HUES48 (cell line): ENCODE data around the gene NKD2.
"Not testable (repeated sequence)": the region's sequence is repeated elsewhere in the genome, so short reads cannot be mapped to it uniquely, and the experiment has no call there.

ENCODE experiments used
- H3K27ac ChIP-seq: one replicate; pipeline ENCODE4 v1.7.0; 2013; ENCODE audit warnings: low read depth, low read length, inconsistent platforms
- H3K27me3 ChIP-seq: 2 replicates; pipeline ENCODE4 v1.6.1; 2013; ENCODE audit warnings: mild to moderate bottlenecking, low read length; ENCODE audit not compliant: control insufficient read depth, insufficient read depth
- H3K36me3 ChIP-seq: 2 replicates; pipeline ENCODE4 v1.6.1; 2013; ENCODE audit warnings: low read length; ENCODE audit not compliant: control insufficient read depth, insufficient read depth
- H3K4me1 ChIP-seq: 2 replicates; pipeline ENCODE4 v1.6.1; 2013; ENCODE audit warnings: mild to moderate bottlenecking, low read length; ENCODE audit not compliant: control insufficient read depth, insufficient read depth
- H3K4me3 ChIP-seq: 2 replicates; pipeline ENCODE4 v1.5.1; 2013; ENCODE audit warnings: mild to moderate bottlenecking, low read depth, low read length
- H3K9ac ChIP-seq: 2 replicates; pipeline ENCODE4 v1.6.1; 2013; ENCODE audit warnings: mild to moderate bottlenecking, low read depth, low read length, moderate library complexity
- H3K9me3 ChIP-seq: 2 replicates; pipeline ENCODE4 v1.6.1; 2013; ENCODE audit warnings: low read length; ENCODE audit not compliant: control insufficient read depth, insufficient read depth

Gene NKD2

DNA sequence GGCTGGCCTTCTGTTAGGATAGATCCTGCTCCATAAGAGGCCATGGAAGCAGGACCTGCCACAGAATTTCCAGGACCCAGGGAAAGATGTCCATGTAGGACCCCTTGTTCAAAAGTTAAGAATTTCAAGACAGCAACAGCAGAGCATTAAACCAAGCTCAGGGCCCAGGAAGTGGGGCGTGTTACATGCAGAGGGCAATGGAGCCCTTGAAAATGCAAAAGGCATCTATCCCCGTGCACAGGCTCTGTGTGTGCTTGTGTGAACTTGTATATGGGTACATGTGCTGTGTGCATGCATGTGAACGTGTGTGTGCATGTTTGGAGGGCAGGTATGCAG lies 14.4 kb upstream of the NKD2 start:
- Histone ChIP-seq H3K9ac (no peak overlapping the region), H3K36me3 (no peaks in the 10 kb centered on the region), H3K27ac (no peak overlapping the region), H3K4me1 (peaks cover 6% of the 10 kb centered on the region; the same call in 1 of the 2 replicates), H3K27me3 (no peaks in the 10 kb centered on the region), H3K9me3 (no peaks in the 10 kb centered on the region), H3K4me3 (no peak overlapping the region)

DNA sequence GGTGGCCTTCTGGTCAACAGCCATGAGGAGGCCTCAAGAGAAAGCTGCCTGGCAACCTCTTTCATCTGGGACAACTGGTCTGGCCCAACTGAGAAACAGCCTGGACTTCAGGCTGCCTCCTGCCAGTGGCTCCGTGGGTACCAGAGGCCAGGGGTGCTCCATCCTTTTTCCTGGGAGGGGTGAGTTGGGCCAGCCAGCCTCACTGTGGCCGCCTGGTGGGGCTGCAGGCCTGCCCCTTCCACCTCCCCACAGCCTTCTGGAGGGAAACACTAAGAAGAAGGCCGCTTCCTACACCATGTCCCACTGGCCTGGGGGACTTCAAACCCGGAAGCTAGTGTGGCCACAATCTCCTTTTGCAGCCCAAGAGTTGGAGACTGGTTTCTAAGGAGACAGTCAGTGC lies 13.8 kb upstream of the NKD2 start:
- H3K36me3 ChIP-seq: no peaks in the 10 kb centered on the region
- H3K4me3 ChIP-seq: no peak overlapping the region
- no peak overlapping the region for H3K9ac ChIP-seq
- H3K4me1 ChIP-seq: peaks cover 6% of the 10 kb centered on the region; the same call in 1 of the 2 replicates
- no peaks in the 10 kb centered on the region for H3K9me3 ChIP-seq
- H3K27ac ChIP-seq: no peak overlapping the region
- no peaks in the 10 kb centered on the region for H3K27me3 ChIP-seq

DNA sequence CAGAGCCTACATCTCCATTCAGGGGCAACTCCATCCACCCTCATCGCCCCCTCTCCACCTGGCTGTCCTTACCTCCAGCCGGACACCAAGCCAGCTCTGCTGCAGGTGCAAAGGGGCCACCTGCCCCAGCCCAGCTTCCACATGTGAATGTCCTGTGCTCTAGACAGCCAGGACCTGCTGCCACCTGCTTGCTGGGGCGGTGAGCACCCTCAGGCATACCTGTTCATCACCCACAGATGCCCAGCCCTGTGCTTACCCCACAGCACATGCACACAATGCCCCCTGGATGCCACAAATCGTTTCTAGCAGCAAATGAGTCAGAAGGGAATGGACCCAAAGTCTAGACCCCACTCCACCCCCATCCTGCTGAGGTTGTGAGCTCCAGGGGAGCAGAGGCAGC lies 13.3 kb upstream of the NKD2 start:
- Histone ChIP-seq H3K4me1 (peaks cover 3% of the 10 kb centered on the region; the same call in 1 of the 2 replicates), H3K36me3 (no peaks in the 10 kb centered on the region), H3K27ac (no peak overlapping the region), H3K27me3 (no peaks in the 10 kb centered on the region), H3K9me3 (no peaks in the 10 kb centered on the region), H3K4me3 (no peak overlapping the region), H3K9ac (no peak overlapping the region)

DNA sequence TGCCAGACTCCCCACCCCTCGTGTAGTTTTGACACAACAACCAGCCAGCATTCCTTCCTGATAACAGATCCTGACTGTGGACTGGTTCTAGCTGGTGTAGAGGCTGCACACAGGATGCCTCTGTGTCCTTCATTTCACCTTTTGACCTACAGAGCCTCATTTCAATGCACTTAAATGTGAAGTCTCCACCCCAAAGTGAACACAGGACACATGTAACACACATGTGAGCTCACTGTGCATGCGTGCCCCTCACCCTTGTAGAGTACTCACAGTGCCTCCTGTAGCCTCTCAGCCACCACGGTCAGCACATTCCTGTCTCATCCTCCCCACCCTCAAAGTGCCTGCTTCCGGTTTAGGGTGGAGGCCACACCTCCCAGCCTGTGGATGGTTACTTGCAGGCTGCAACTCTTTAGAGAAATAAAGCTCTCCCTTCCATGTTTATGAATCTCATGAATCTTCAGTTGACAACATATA lies 11.6 kb upstream of the NKD2 start:
- H3K27ac ChIP-seq: no peak overlapping the region
- no peak overlapping the region for H3K4me3 ChIP-seq
- no peak overlapping the region for H3K9ac ChIP-seq
- no peaks in the 10 kb centered on the region for H3K27me3 ChIP-seq
- H3K36me3 ChIP-seq: no peaks in the 10 kb centered on the region
- no peaks in the 10 kb centered on the region for H3K9me3 ChIP-seq
- peaks cover 3% of the 10 kb centered on the region; the same call in 1 of the 2 replicates for H3K4me1 ChIP-seq

DNA sequence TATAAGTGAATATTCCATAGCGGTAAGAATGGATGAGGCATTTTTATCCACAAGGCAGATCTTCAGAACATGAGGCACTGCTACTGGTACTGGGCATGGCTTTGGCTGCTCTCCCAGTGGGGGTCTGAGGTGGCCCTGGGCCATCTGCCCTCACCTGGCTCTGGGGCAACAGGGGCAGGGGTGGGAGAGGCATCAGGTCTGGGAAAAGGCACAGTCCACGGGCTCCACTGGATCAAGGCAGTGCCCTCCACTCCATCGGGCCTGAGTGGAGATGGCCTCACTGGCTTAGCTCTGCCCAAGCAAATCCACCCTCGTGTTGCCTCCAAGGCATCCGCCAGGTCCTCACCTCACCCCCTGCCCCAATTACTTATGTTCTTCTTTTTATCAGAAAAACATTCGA lies 10.9 kb upstream of the NKD2 start:
- Histone ChIP-seq H3K4me1 (peaks cover 3% of the 10 kb centered on the region; the same call in 1 of the 2 replicates), H3K4me3 (no peak overlapping the region), H3K27ac (no peak overlapping the region), H3K27me3 (no peaks in the 10 kb centered on the region), H3K9ac (no peak overlapping the region), H3K9me3 (no peaks in the 10 kb centered on the region), H3K36me3 (no peaks in the 10 kb centered on the region)

DNA sequence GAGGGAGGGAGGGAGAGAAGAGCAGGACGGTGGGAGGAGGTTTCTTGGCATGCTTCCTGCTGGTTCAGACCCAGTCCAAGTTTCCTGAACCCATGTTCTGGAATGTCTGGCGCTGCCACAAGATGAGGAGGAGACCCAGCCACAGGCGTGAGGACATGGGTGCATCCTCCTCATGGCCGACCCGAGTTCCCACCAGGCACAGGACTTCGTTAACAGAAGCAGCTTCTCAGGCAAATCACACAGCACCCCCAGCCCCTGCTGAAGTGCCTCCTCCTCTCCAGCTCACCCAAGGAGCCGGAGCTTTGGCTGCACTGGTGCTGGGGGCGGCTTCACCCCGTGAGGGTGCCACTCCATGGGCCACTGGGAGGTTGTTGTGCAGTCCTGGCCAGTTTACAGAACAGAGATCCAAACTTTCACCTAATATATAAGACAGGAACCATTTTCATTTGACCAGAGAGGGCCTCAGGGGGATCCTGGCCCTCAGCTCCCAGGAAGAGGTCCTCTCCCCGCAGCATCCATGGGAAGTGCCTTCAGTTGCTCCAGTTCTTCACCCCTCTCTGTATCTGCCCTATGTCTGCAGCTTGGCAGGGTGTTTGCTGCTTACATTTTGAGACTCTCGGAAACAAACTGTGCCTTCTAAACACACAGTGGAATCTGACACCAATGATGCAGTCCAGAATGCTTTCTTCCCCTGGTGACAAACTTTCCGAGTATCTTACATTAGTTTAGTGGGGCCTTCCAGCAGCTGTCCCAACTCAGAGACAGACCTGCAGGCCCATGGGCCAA lies 10.2 kb upstream of the NKD2 start:
- Histone ChIP-seq H3K4me3 (no peak overlapping the region), H3K4me1 (peaks cover 3% of the 10 kb centered on the region; the same call in 1 of the 2 replicates)

DNA sequence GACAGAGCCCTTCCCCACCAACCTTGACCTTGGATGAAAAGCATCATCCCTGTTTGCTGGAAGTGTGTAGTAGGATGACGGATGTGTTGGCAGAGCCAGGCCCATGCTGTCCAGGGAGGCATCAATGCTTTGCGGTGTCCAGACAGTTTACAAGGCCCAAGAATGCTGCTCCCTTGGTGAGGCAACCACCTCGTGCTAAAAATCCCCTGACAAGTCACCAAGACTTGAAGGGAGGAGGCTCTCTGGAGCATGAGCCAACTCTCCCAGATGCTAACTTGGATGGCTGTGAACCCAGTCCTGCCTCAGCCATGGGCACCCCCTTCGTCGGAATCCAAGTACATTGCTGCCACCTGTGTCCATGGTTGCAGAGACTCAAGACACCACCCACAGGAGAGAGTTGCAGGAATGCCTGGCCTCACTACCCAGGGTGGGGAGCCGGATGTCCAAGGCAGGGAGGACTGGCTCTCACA lies 9.5 kb upstream of the NKD2 start:
- Histone ChIP-seq H3K27me3 (peaks cover 12% of the 10 kb centered on the region), H3K9me3 (no peaks in the 10 kb centered on the region), H3K4me3 (no peak overlapping the region), H3K9ac (no peak overlapping the region), H3K4me1 (peaks cover 3% of the 10 kb centered on the region; the same call in 1 of the 2 replicates), H3K27ac (no peak overlapping the region), H3K36me3 (no peaks in the 10 kb centered on the region)

More for the DNA sequence above, 10.2 kb upstream of the NKD2 start:
- no peak overlapping the region for H3K27ac ChIP-seq
- no peak overlapping the region for H3K9ac ChIP-seq
- H3K9me3 ChIP-seq: no peaks in the 10 kb centered on the region
- H3K27me3 ChIP-seq: peaks cover 6% of the 10 kb centered on the region
- H3K36me3 ChIP-seq: no peaks in the 10 kb centered on the region

DNA sequence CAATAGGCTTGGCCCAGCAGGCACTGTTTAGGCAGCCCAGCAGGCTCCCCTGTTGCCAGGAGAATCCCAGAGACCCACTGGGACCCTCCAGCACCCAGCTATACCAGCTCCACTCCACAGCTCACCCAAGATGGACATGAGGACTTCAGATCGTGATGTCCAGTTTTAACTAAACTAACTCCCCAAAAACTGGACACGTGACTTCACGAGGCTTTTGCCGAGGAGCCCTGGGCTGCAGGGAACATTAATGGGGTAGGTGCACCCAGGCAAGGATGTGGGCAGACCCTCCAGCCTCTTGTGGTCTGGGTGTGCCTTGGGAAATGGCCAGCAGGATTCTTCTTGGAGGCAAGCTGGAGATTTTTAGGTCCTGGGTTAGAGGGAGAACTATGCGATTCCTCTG lies 8.9 kb upstream of the NKD2 start:
- no peaks in the 10 kb centered on the region for H3K9me3 ChIP-seq
- peaks cover 19% of the 10 kb centered on the region for H3K27me3 ChIP-seq
- H3K4me1 ChIP-seq: peaks cover 3% of the 10 kb centered on the region; the same call in 1 of the 2 replicates
- no peaks in the 10 kb centered on the region for H3K36me3 ChIP-seq
- H3K4me3 ChIP-seq: no peak overlapping the region
- no peak overlapping the region for H3K9ac ChIP-seq
- H3K27ac ChIP-seq: no peak overlapping the region

DNA sequence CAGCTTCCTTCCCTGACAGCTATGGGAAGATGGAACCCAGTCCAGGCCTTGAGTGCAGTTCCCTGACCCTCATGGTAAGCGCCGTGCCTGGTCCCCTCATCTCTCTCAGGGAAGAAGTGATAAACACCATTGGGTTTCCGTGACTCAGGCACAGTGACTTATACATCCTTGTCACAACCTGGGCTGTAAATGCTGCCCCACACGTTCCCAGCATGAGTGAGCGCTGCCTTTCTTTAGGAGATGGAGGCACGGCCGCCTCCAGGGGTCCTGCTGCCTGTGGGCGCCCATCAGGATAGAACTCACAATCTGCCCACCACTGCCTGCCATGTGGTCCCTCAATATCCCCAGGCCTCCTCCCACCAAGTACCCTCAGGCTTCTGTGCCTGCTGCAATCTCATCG lies 8.3 kb upstream of the NKD2 start:
- Histone ChIP-seq H3K9me3 (no peaks in the 10 kb centered on the region), H3K27ac (no peak overlapping the region), H3K9ac (no peak overlapping the region), H3K4me1 (peaks cover 3% of the 10 kb centered on the region; the same call in 1 of the 2 replicates), H3K4me3 (no peak overlapping the region), H3K36me3 (no peaks in the 10 kb centered on the region), H3K27me3 (peaks cover 25% of the 10 kb centered on the region)

DNA sequence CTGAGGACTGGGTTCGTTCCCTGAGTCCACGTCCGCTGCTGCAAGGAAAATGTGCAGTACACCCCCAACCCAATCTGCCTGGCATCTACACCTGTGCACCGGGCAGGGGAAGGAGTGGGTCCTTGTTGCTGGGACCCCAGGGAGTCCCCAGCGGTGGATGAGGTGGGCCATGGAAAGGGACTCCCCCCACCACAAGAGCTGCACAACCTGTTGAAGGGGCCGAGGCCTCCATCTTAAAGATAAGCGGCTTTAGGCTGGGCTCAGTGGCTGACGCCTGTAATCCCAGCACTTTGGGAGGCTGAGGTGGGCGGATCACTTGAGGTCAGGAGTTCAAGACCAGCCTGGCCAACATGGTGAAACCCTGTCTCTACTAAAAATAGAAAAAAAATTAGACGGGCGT lies 7.8 kb upstream of the NKD2 start:
- not testable (repeated sequence) for H3K36me3 ChIP-seq, H3K27ac ChIP-seq, H3K9ac ChIP-seq, H3K4me3 ChIP-seq, H3K4me1 ChIP-seq, H3K9me3 ChIP-seq
- peaks cover 30% of the 10 kb centered on the region for H3K27me3 ChIP-seq

DNA sequence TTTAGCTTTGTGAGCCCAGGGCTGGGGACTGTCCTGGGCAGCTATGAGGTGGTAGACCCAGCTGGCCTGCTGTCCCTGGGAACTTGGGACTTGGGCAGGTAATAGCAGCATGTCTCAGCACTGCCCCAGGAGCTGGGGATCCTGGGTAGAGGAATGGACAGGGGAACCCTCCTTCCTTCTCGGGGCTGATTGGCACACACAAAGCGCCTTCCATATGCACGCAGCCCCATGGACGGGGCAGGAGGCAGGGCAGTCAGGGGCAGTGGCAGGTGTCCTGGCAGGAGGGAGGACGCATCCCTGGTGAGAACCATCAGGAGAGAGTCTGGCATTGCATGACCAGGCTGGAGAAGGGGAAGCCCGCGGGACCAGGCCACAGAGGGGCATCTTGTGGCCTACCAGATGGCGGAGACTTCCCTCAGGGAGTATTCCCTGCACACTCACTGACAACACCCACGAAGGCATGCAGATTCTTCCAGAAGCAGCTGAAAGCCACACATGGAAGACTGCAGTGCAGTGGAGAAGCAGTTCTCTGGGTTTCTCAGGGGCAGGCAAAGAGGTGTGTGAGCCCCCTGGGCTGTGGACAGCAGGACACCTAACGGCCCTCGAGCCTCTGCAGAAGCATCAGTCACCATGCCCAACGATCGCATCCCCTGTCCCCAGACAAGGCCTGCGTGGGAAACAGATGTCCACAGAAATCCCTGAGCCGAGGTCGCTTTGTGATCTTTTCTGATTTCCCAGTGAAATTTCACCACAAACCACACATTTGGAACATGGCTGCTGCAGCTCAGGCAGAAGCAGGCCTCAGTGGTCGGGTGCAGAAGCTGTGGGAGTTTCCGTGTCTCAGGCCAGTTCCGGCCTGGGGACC lies 7.0 kb upstream of the NKD2 start:
- Histone ChIP-seq H3K9me3 (no peaks in the 10 kb centered on the region), H3K9ac (no peak overlapping the region), H3K4me1 (peaks cover 3% of the 10 kb centered on the region; the same call in 1 of the 2 replicates), H3K4me3 (no peak overlapping the region), H3K27ac (no peak overlapping the region), H3K27me3 (peaks cover 38% of the 10 kb centered on the region), H3K36me3 (no peaks in the 10 kb centered on the region)
